HCT116 (cell line): ENCODE data around the gene PUSL1. TPM values are rescaled to one million over a fixed set of nuclear protein-coding genes. Genes with fewer than 3 reads are reported as not detected.

Experiments
- ATAC-seq: fragments of 200-7000 bp; cut with Tn5 transposase; 2 replicates; pipeline ENCODE4 v1.9.1; 2020; ENCODE audit warnings: mild to moderate bottlenecking, moderate library complexity
- BruUV-seq: library from RNA; stranded (reverse); fragments of 400-500 nt; replicated peaks from 2 replicates; lab custom pipeline; 2021; lab: Mats Ljungman, UMichigan
- CTCF ChIA-PET: fragments of 300-600 bp; sonication (Branson Sonifier 250); formaldehyde crosslinking; loops from one replicate; lab custom pipeline; 2021; ENCODE audit warnings: antibody characterized with exemption; lab: Charles Lee
- POLR2A ChIA-PET: fragments of 300-600, 350-600 bp; sonication (Branson Sonifier 250); formaldehyde crosslinking; loops from one replicate; lab custom pipeline; 2021; ENCODE audit warnings: antibody characterized with exemption; lab: Charles Lee
- RAD21 ChIA-PET, 2 experiments: fragments of 300-600 bp; sonication (Branson Sonifier 250); formaldehyde crosslinking; loops; one replicate each; lab custom pipeline; 2023; ENCODE audit warnings: low total read pairs in 2 of 2; ENCODE audit not compliant: uncharacterized antibody in 2 of 2, unreplicated experiment in 2 of 2, low non-redundant PET in 1 of 2; lab: Charles Lee
- DNase-seq: peaks from one replicate; pipeline ENCODE4 v3.0.0-alpha.2; 2010; ENCODE audit warnings: low read depth, low spot score
- H2AFZ ChIP-seq: fragments of 200-600 bp; shearing (Covaris generic), sonication (generic); 2 replicates; pipeline ENCODE4 v1.6.1; 2017; ENCODE audit warnings: low read depth, mixed run types, mixed read lengths, antibody characterized with exemption, low read length; ENCODE audit not compliant: poor library complexity, severe bottlenecking
- H3K27ac ChIP-seq: 2 replicates; pipeline ENCODE4 v1.5.1; 2012; ENCODE audit warnings: low read depth, low read length
- H3K27me3 ChIP-seq: fragments of 200-600 bp; sonication (generic); 2 replicates; pipeline ENCODE4 v1.6.1; 2016; ENCODE audit warnings: mixed run types, low read length, mixed read lengths; ENCODE audit not compliant: insufficient read depth
- H3K36me3 ChIP-seq, 2 experiments: fragments of 200-500 bp in 1 of 2; fragments of 200-600 bp in 1 of 2; sonication (Bioruptor generic) in 1 of 2; sonication (generic) in 1 of 2; 2 replicates each; pipeline versions ENCODE4 v1.5.1 to v1.6.1; 2014 to 2016; ENCODE audit warnings: low read length in 2 of 2, inconsistent platforms in 1 of 2, mixed read lengths in 1 of 2, mixed run types in 1 of 2; ENCODE audit not compliant: insufficient read depth in 2 of 2, control insufficient read depth in 1 of 2
- H3K4me1 ChIP-seq, 2 experiments: fragments of 200-600 bp in 1 of 2; sonication (generic) in 1 of 2; 2 replicates each; pipeline versions ENCODE4 v1.5.1 to v1.6.1; 2012 to 2017; ENCODE audit warnings: low read length in 2 of 2, inconsistent platforms in 1 of 2, mild to moderate bottlenecking in 1 of 2, mixed read lengths in 1 of 2, mixed run types in 1 of 2, moderate library complexity in 1 of 2; ENCODE audit not compliant: insufficient read depth in 2 of 2, control insufficient read depth in 1 of 2
- H3K4me2 ChIP-seq: fragments of 200-600 bp; sonication (generic); 2 replicates; pipeline ENCODE4 v1.6.1; 2017; ENCODE audit warnings: mixed run types, low read length, mixed read lengths
- H3K4me3 ChIP-seq, 2 experiments: fragments of 200-600 bp in 1 of 2; sonication (generic) in 1 of 2; replicated peaks in 1 of 2; 2 replicates each; pipeline ENCODE4 v1.5.1; 2011 to 2016; ENCODE audit warnings: low read length in 2 of 2, control low read depth in 1 of 2, low read depth in 1 of 2, mild to moderate bottlenecking in 1 of 2, mixed read lengths in 1 of 2, mixed run types in 1 of 2
- H3K79me2 ChIP-seq: fragments of 200-600 bp; sonication (generic); 2 replicates; pipeline ENCODE4 v1.6.1; 2017; ENCODE audit warnings: mild to moderate bottlenecking, mixed run types, low read length, moderate library complexity, mixed read lengths; ENCODE audit not compliant: insufficient read depth
- H3K9ac ChIP-seq: fragments of 200-600 bp; sonication (generic); 2 replicates; pipeline ENCODE4 v1.6.1; 2016; ENCODE audit warnings: low read length, mixed read lengths
- H3K9me2 ChIP-seq: fragments of 200-600 bp; sonication (generic), shearing (Covaris generic); 2 replicates; pipeline ENCODE4 v1.6.1; 2017; ENCODE audit warnings: mixed run types, mild to moderate bottlenecking, moderate library complexity; ENCODE audit not compliant: insufficient read depth
- H3K9me3 ChIP-seq, 2 experiments: fragments of 200-500 bp in 1 of 2; fragments of 200-600 bp in 1 of 2; sonication (Bioruptor generic) in 1 of 2; sonication (generic) in 1 of 2; 2 replicates each; pipeline ENCODE4 v1.6.1; 2014 to 2017; ENCODE audit warnings: low read length in 2 of 2, mixed read lengths in 2 of 2, inconsistent platforms in 1 of 2, low read depth in 1 of 2, mild to moderate bottlenecking in 1 of 2, mixed run types in 1 of 2, moderate library complexity in 1 of 2; ENCODE audit not compliant: control insufficient read depth in 1 of 2, insufficient read depth in 1 of 2
- H4K20me1 ChIP-seq: fragments of 200-600 bp; sonication (generic), shearing (Covaris generic); 2 replicates; pipeline ENCODE4 v1.6.1; 2017; ENCODE audit warnings: mixed run types, mild to moderate bottlenecking, moderate library complexity; ENCODE audit not compliant: insufficient read depth
- ATF3 ChIP-seq: IDR thresholded peaks from 2 replicates; pipeline ENCODE4 v1.6.1; 2012
- CEBPB ChIP-seq: IDR thresholded peaks from 2 replicates; pipeline ENCODE4 v1.6.1; 2012; ENCODE audit warnings: low read depth
- EGR1 ChIP-seq: IDR thresholded peaks from 2 replicates; pipeline ENCODE4 v1.6.1; 2012; ENCODE audit warnings: low read depth
- EZH2 ChIP-seq: fragments of 200-600 bp; sonication (generic); IDR thresholded peaks from 2 replicates; pipeline ENCODE4 v1.6.1; 2017; ENCODE audit warnings: antibody characterized with exemption, mixed run types
- EZH2phosphoT487 ChIP-seq: fragments of 200-600 bp; IDR thresholded peaks from 2 replicates; pipeline ENCODE4 v1.6.1; 2018; ENCODE audit warnings: antibody characterized with exemption, borderline replicate concordance
- JUND ChIP-seq: IDR thresholded peaks from 2 replicates; pipeline ENCODE4 v1.6.1; 2012
- POLR2A ChIP-seq: IDR thresholded peaks from 2 replicates; pipeline ENCODE4 v1.7.0; 2011; ENCODE audit warnings: borderline replicate concordance; ENCODE audit not compliant: insufficient read depth, insufficient read length; ENCODE audit errors: extremely low read depth
- POLR2AphosphoS5 ChIP-seq: IDR thresholded peaks from 2 replicates; pipeline ENCODE4 v1.6.1; 2011; ENCODE audit warnings: mild to moderate bottlenecking, low read depth, low read length, moderate library complexity
- RAD21 ChIP-seq: IDR thresholded peaks from 2 replicates; pipeline ENCODE4 v1.6.1; 2012; ENCODE audit warnings: low read depth, mild to moderate bottlenecking
- REST ChIP-seq: IDR thresholded peaks from 2 replicates; pipeline ENCODE4 v1.6.1; 2012; ENCODE audit warnings: low read depth
- SP1 ChIP-seq: IDR thresholded peaks from 2 replicates; pipeline ENCODE4 v1.6.1; 2012; ENCODE audit warnings: low read depth
- SRF ChIP-seq: IDR thresholded peaks from 2 replicates; pipeline ENCODE4 v1.6.1; 2012; ENCODE audit warnings: low read depth
- YY1 ChIP-seq: IDR thresholded peaks from 2 replicates; pipeline ENCODE4 v1.6.1; 2011; ENCODE audit warnings: low read length, low read depth, moderate library complexity, mild to moderate bottlenecking; ENCODE audit not compliant: insufficient replicate concordance; ENCODE audit errors: extremely low read depth
- ZBTB33 ChIP-seq: IDR thresholded peaks from 2 replicates; pipeline ENCODE4 v1.6.1; 2011; ENCODE audit warnings: mild to moderate bottlenecking, low read length, moderate library complexity; ENCODE audit not compliant: insufficient replicate concordance; ENCODE audit errors: extremely low read depth
- ZFX ChIP-seq: fragments of 450-650 bp; IDR thresholded peaks from 2 replicates; pipeline ENCODE4 v1.6.1; 2017
- ZNF274 ChIP-seq: fragments of 200-500 bp; sonication (Bioruptor generic); IDR thresholded peaks from 2 replicates; pipeline ENCODE4 v1.6.1; 2014; ENCODE audit warnings: mild to moderate bottlenecking, low read depth, low read length, inconsistent platforms
- intact Hi-C: fragments of 100-400 bp; cut with micrococcal nuclease; formaldehyde crosslinking; loops from 2 replicates; pipeline ENCODE4 v1.10.0; 2022
- total RNA-seq: library from RNA; stranded (reverse); gene quantifications from one replicate; pipeline ENCODE4 v1.2.1, GENCODE V29; 2021; ENCODE audit not compliant: unreplicated experiment
- TF ChIP-seq, protein P1 (sequence below), 3 experiments: fragments of 200-600 bp in 1 of 3; sonication (generic) in 1 of 3; IDR thresholded peaks in 2 of 3; conservative IDR thresholded peaks in 1 of 3; 2 replicates each; pipeline ENCODE4 v1.5.1; 2012 to 2017; ENCODE audit warnings: low read depth in 2 of 3, low read length in 2 of 3, antibody characterized with exemption in 1 of 3, borderline replicate concordance in 1 of 3, control low read depth in 1 of 3, mild to moderate bottlenecking in 1 of 3, mixed read lengths in 1 of 3, mixed run types in 1 of 3, moderate library complexity in 1 of 3; ENCODE audit not compliant: insufficient read depth in 1 of 3
- TF ChIP-seq, protein P2 (sequence below): IDR thresholded peaks from 2 replicates; pipeline ENCODE4 v1.6.1; 2012

The PUSL1 gene
- total RNA-seq, 1 experiment from 2014 or later, result 47.2 TPM

DNA sequence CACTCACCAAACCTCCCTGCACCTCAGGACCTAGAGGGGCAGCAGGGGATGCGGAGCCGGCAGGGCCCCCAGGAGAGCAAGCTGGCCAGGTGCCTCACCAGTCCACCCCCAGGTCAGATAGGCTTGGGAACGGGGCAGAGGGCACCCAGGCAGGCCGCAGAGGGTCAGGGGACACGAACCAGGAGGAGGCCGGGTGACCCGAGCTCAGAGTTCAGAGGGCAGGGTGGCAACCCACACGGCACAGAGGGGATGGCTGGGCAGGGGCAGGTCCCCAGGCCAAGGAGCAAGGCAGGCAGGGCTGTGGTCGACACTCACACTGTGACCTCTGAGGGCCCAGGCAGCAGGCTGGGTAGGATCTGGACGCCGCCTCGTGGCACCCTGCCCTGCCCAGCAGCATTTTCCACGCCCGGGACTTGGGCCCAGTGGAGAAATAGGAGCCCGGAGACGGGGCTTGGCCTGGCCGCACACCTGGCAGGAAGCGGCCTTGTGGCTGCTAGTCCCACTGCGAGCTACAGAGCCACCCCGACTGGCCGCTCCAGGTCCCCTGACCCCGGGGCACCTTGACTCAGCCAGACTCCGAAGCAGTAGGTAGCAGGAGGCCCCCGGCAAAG lies 35.5 kb downstream of the PUSL1 start:
- H3K79me2 ChIP-seq, result peaks cover 83% of the 10 kb centered on the region
- no peak overlapping the region for H2AFZ ChIP-seq
- no peaks in the 10 kb centered on the region for H3K9me2 ChIP-seq
- ChIA-PET POLR2A (no interaction called here), CTCF (no interaction called here), RAD21 (interaction anchor here in 1 of 2 experiments (0.6 kb wide), 1 partner anchor 20 kb away, joined by 6 read pairs; no protein-coding TSS in a partner anchor)
- H3K27me3 ChIP-seq, result no peaks in the 10 kb centered on the region
- peak overlapping the region; percentile 96 for H3K4me2 ChIP-seq
- H3K27ac ChIP-seq, result peak overlapping the region; percentile 100
- H3K4me3 ChIP-seq, result peak overlapping the region; percentile 45 to 55
- ATAC-seq, result peak; percentile 17
- H4K20me1 ChIP-seq, result no peaks in the 10 kb centered on the region
- no peak for DNase-seq
- peaks cover 2 to 26% of the 10 kb centered on the region in 2 experiments; a peak in 3 of 4 replicates for H3K36me3 ChIP-seq
- peak overlapping the region; percentile 76 for H3K9ac ChIP-seq
- H3K9me3 ChIP-seq, result no peaks in the 10 kb centered on the region
- BruUV-seq, result no TSS peak
- intact Hi-C loops, result loop anchor here (1.0 to 10.0 kb wide), 3 partner anchors 31 to 271 kb away; partner anchors contain the start of genes AURKAIP1, CCNL2 and MIB2
- peaks cover 41 to 58% of the 10 kb centered on the region in 2 experiments for H3K4me1 ChIP-seq
- no peak for TF ChIP-seq CEBPB
- no peak for TF ChIP-seq SP1
- TF ChIP-seq ZBTB33, result no peak
- TF ChIP-seq SRF, result no peak
- no peak for TF ChIP-seq EZH2phosphoT487
- TF ChIP-seq, protein P1, sequence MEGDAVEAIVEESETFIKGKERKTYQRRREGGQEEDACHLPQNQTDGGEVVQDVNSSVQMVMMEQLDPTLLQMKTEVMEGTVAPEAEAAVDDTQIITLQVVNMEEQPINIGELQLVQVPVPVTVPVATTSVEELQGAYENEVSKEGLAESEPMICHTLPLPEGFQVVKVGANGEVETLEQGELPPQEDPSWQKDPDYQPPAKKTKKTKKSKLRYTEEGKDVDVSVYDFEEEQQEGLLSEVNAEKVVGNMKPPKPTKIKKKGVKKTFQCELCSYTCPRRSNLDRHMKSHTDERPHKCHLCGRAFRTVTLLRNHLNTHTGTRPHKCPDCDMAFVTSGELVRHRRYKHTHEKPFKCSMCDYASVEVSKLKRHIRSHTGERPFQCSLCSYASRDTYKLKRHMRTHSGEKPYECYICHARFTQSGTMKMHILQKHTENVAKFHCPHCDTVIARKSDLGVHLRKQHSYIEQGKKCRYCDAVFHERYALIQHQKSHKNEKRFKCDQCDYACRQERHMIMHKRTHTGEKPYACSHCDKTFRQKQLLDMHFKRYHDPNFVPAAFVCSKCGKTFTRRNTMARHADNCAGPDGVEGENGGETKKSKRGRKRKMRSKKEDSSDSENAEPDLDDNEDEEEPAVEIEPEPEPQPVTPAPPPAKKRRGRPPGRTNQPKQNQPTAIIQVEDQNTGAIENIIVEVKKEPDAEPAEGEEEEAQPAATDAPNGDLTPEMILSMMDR (IDR thresholded peaks at IDR 0.05 in 2 of 3, conservative IDR thresholded peaks at IDR 0.05 in 1 of 3; ENCODE audit: borderline replicate concordance in 1 of 3, insufficient read depth in 1 of 3, low read depth in 2 of 3, low read length in 2 of 3), result no peak
- TF ChIP-seq POLR2AphosphoS5, result no peak
- no peak for TF ChIP-seq EGR1
- TF ChIP-seq YY1, result no peak
- TF ChIP-seq RAD21, result no peak
- TF ChIP-seq, protein P2, sequence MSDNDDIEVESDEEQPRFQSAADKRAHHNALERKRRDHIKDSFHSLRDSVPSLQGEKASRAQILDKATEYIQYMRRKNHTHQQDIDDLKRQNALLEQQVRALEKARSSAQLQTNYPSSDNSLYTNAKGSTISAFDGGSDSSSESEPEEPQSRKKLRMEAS, result no peak
- TF ChIP-seq EZH2, result no peak
- no peak for TF ChIP-seq REST
- no peak for TF ChIP-seq POLR2A
- TF ChIP-seq ZNF274, result no peak
- no peak for TF ChIP-seq ATF3
- TF ChIP-seq JUND, result no peak
- no peak for TF ChIP-seq ZFX
